Muscle of back (tissue), 11 donors: ENCODE measurements around the gene KHDRBS2. TPM values are rescaled to one million over a fixed set of nuclear protein-coding genes. Genes with fewer than 3 reads are reported as not detected.

Source experiments
- DNase-seq, 3 donors: peaks; one replicate each; pipeline versions ENCODE4 v3.0.0 to v3.0.0-alpha.2; 2013
- polyA plus RNA-seq, 10 donors: library from polyadenylated mRNA; unstranded; fragments of 120-200 nt; gene quantifications; one replicate each; pipeline ENCODE4 v1.2.1, GENCODE V29; 2013; ENCODE audit not compliant: insufficient read length in 10 of 10

The KHDRBS2 gene
- polyA plus RNA-seq, 10 donors: 0.12 to 0.99 (median 0.61) TPM

- DNase-seq: no peak
Measured at GRCh38 chr6:62192593-62192992, 93.4 kb downstream of the KHDRBS2 start.

GRCh38 chr6:62175195-62175594 lies 110.8 kb downstream of the KHDRBS2 start:
- DNase-seq: no peak

GRCh38 chr6:62174548-62174947 lies 111.5 kb downstream of the KHDRBS2 start:
- no peak for DNase-seq

GRCh38 chr6:62167736-62168135 lies 118.3 kb downstream of the KHDRBS2 start:
- peak in 2 of 3 donors; percentile 23 to 39 for DNase-seq

GRCh38 chr6:62162858-62163257 lies 123.2 kb downstream of the KHDRBS2 start:
- no peak for DNase-seq

GRCh38 chr6:62152796-62153195 lies 133.2 kb downstream of the KHDRBS2 start:
- DNase-seq: no peak

- DNase-seq: peak in 1 of 3 donors; percentile 20
Measured at GRCh38 chr6:62150048-62150663, 135.9 kb downstream of the KHDRBS2 start.

GRCh38 chr6:62146954-62147853 lies 138.8 kb downstream of the KHDRBS2 start:
- peak in 1 of 3 donors; percentile 6 for DNase-seq

GRCh38 chr6:62129127-62129526 lies 156.9 kb downstream of the KHDRBS2 start:
- no peak for DNase-seq

- DNase-seq: no peak
Measured at GRCh38 chr6:62119401-62119800, 166.6 kb downstream of the KHDRBS2 start.

GRCh38 chr6:62103186-62103859 lies 182.7 kb downstream of the KHDRBS2 start:
- no peak for DNase-seq

GRCh38 chr6:62102387-62102786 lies 183.6 kb downstream of the KHDRBS2 start:
- DNase-seq: no peak

- no peak for DNase-seq
Measured at GRCh38 chr6:62090442-62091229, 195.4 kb downstream of the KHDRBS2 start.

- DNase-seq: no peak
Measured at GRCh38 chr6:62089781-62090180, 196.2 kb downstream of the KHDRBS2 start.

- no peak for DNase-seq
Measured at GRCh38 chr6:62086047-62086446, 200.0 kb downstream of the KHDRBS2 start.

- DNase-seq: no peak
Measured at GRCh38 chr6:62075869-62076268, 210.2 kb downstream of the KHDRBS2 start.

- no peak for DNase-seq
Measured at GRCh38 chr6:62059901-62060300, 226.1 kb downstream of the KHDRBS2 start.

- DNase-seq: no peak
Measured at GRCh38 chr6:62057300-62057699, 228.7 kb downstream of the KHDRBS2 start.

GRCh38 chr6:62045502-62045901 lies 240.5 kb downstream of the KHDRBS2 start:
- no peak for DNase-seq

- DNase-seq: no peak
Measured at GRCh38 chr6:62043084-62043483, 242.9 kb downstream of the KHDRBS2 start.

GRCh38 chr6:62042429-62042828 lies 243.6 kb downstream of the KHDRBS2 start:
- no peak for DNase-seq

- DNase-seq: no peak
Measured at GRCh38 chr6:62039605-62040004, 246.4 kb downstream of the KHDRBS2 start.
